Activated gamma-delta T cell treated with anti-CD3 and anti-CD28 coated beads, Interleukin-2, amount 50 U/mL, for 16 hours (primary cell): ENCODE measurements around the gene GOLGA6L10.
A peak's percentile ranks its signal among the peaks of the same experiment; 100 is the strongest.
"Not testable (repeated sequence)": the region's sequence is repeated elsewhere in the genome, so short reads cannot be mapped to it uniquely, and the experiment has no call there.

ENCODE experiments used
- DNase-seq: peaks from one replicate; pipeline ENCODE4 v3.0.0-alpha.2; 2020; ENCODE audit warnings: low read depth

GOLGA6L10 gene

GRCh38 chr15:82349375-82349774, at the start of gene GOLGA6L10:
Gene GOLGA6L10 (minus strand): TSS chr15:82349475. CDS start chr15:82349375, 100 bp downstream.
- DNase-seq = not testable (repeated sequence)

GRCh38 chr15:82398785-82399184, 49.5 kb upstream of the GOLGA6L10 start:
- DNase-seq = no peak

GRCh38 chr15:82397817-82398216, 48.5 kb upstream of the GOLGA6L10 start:
- DNase-seq = no peak

- not testable (repeated sequence) for DNase-seq
Observed at GRCh38 chr15:82395788-82396187, 46.5 kb upstream of the GOLGA6L10 start.

GRCh38 chr15:82393671-82394070, 44.4 kb upstream of the GOLGA6L10 start:
- no peak for DNase-seq

- DNase-seq = not testable (repeated sequence)
Observed at GRCh38 chr15:82392077-82392476, 42.8 kb upstream of the GOLGA6L10 start.

GRCh38 chr15:82390152-82390551, 40.9 kb upstream of the GOLGA6L10 start:
- DNase-seq = not testable (repeated sequence)

GRCh38 chr15:82387209-82387608, 37.9 kb upstream of the GOLGA6L10 start:
- not testable (repeated sequence) for DNase-seq

- not testable (repeated sequence) for DNase-seq
Observed at GRCh38 chr15:82381330-82381955, 32.2 kb upstream of the GOLGA6L10 start.

- not testable (repeated sequence) for DNase-seq
Observed at GRCh38 chr15:82379552-82379951, 30.3 kb upstream of the GOLGA6L10 start.

GRCh38 chr15:82373661-82374060, 24.4 kb upstream of the GOLGA6L10 start:
- DNase-seq = not testable (repeated sequence)

GRCh38 chr15:82371656-82372055, 22.4 kb upstream of the GOLGA6L10 start:
- DNase-seq = no peak

GRCh38 chr15:82367790-82368189, 18.5 kb upstream of the GOLGA6L10 start:
- DNase-seq = not testable (repeated sequence)

GRCh38 chr15:82365692-82366323, 16.5 kb upstream of the GOLGA6L10 start:
- peak; percentile 50 for DNase-seq

- DNase-seq = not testable (repeated sequence)
Observed at GRCh38 chr15:82364548-82364947, 15.3 kb upstream of the GOLGA6L10 start.

- not testable (repeated sequence) for DNase-seq
Observed at GRCh38 chr15:82362790-82363189, 13.5 kb upstream of the GOLGA6L10 start.

GRCh38 chr15:82360618-82361017, 11.3 kb upstream of the GOLGA6L10 start:
- not testable (repeated sequence) for DNase-seq

- not testable (repeated sequence) for DNase-seq
Observed at GRCh38 chr15:82355055-82355454, 5.8 kb upstream of the GOLGA6L10 start.

- DNase-seq = not testable (repeated sequence)
Observed at GRCh38 chr15:82354546-82354945, 5.3 kb upstream of the GOLGA6L10 start.

- DNase-seq = not testable (repeated sequence)
Observed at GRCh38 chr15:82347645-82348044, 1.6 kb downstream of the GOLGA6L10 start.

GRCh38 chr15:82345176-82345575, 4.1 kb downstream of the GOLGA6L10 start:
- not testable (repeated sequence) for DNase-seq

GRCh38 chr15:82344421-82344820, 4.9 kb downstream of the GOLGA6L10 start:
- not testable (repeated sequence) for DNase-seq

GRCh38 chr15:82343851-82344250, 5.4 kb downstream of the GOLGA6L10 start:
- not testable (repeated sequence) for DNase-seq
